Stimulated activated CD4-positive, alpha-beta T cell treated with anti-CD3 and anti-CD28 coated beads, Interleukin-4, amount 100 ng/mL, for 24 hours (primary cell): ENCODE data around the gene TTC9B.
"Not testable (repeated sequence)": the region's sequence is repeated elsewhere in the genome, so short reads cannot be mapped to it uniquely, and the experiment has no call there.

ENCODE experiments used
- DNase-seq: peaks from one replicate; pipeline ENCODE4 v3.0.0-alpha.2; 2020

The TTC9B gene

DNA sequence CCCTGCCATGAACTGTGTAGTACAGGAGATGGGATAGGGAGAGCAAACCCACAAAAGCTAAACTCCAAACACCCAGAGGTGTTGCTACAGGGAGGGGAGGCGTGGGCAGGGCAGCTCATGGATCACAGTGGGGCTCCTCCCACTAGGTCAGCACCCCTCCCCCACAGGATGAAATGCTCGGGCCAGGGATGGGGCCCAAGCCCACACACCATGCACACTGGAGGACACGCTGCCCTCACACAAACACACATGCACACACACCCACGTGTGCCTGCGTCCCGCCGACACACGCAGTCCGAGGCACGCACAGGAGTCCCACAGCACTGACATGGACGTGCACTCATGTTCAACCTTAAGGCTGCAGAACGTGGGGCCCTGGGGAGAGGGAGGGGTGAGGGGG lies 14.3 kb upstream of the TTC9B start:
- DNase-seq, result no peak

DNA sequence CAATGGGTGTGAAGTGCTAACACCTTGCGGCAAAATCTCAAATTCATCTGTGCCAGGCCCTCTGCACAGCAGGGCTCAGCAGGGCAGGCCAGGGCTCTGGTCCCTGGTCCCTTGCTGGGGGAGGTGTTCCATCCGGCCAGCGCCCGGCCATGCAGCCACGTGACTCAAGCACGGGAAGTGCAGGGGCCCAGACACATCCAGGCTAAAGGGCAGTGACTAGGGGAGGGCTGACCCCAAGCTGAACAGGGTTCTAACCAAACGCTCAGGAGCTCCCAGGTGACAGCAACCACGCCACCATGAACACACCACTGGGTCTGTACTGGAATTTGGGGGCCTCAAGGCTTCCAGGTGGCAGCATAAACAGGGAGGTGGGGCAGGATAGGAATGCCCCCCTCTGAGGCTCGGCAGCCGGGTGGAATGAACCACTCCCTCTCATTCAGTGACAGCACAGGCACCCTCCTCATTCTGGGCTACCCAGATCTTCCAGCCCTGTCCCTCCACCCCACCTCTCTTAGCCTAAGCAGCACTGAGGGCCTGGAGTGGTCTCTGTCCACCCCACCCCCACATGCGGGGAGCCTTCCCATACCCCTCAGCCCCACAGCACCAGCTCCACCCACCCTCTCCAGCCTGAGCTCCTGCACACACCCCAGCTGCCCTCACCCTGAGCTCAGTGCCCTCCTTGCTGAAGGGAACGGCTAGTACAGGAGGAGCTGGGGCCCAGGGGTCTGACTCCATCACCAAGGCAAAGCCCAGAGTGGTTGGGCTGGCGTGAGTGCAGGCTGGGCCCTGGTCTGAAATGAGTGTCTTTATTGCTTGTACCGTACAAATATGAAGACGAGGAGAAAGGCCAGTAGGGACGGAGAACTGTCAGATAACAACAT lies 13.6 kb upstream of the TTC9B start:
- no peak for DNase-seq

DNA sequence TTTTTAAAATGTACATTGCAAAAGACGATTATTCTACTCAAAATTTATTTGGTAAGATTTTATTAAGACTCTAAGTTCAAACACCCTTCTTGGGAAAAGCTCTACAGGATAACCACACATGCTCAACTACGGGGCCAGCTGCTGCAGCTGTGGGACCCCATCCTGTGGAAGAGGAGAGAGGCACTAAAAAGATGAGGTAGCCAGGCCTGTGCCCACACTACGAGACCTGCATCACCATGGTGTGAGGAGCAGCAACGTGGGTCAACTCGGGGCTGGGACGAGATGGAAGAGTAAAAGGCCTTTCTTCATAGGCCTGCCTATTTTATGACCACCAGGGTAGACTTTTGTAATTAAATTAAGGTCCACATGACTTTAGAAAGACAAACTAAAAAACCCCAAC lies 12.9 kb upstream of the TTC9B start:
- DNase-seq, result no peak

DNA sequence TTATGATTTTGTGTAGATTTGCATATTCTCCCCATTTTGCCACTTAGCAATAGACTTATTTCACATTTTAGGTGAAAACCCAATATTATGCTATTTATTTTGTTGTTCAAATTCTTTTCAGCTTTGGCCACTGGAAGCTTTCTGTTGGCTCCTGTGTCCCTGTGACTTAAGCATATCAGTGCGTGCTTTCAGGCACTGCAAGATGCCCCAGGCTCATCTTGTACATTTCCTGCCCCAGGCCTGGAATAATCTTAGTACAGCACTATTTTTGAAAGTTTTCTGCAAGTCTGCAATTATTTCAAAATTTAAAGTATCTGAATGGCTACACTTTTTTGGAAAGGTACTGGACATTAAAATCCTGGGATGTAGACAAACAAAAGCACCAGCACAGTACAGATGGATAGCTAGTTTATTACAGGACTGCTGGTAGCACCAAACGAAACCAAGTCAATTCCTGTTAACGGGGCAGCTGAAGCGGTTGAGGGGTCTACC lies 11.8 kb upstream of the TTC9B start:
- DNase-seq, result no peak

DNA sequence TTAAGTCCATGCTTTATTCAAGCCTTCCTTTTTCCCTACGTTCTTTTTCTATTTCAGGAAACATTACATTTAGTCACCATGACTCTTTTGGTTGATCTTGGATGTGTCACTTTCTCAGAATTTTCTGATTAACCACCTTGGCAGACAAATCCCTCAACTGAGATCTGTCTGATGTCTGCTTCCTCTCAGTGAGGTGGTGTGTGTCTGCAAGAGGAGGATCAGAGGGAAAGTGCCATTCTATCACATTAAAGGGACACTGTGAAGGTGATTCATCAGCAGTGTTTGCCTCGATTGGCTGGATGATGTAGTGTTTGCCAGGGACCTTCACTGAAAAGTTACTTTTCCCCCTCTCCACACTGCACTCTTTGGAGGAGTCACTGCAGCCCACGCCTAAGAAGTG lies 11.3 kb upstream of the TTC9B start:
- peak; percentile 37 for DNase-seq

DNA sequence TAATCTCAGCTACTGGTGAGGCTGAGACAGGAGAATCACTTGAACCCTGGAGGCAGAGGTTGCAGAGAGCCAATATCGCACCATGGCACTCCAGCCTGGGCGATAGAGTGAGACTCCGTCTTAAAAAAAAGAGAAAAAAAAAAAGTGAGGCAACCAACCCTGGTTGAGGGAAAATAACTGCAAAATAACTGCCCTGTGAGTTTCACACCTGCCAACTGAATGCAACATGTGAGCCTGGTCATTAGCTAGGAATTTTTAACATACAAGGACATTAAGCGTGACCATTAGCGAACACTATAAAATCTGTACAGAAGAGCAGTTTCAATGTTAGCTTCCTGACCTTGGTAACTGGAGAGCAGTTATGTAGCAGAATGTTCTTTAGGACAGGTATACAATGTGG lies 10.7 kb upstream of the TTC9B start:
- DNase-seq, result no peak

DNA sequence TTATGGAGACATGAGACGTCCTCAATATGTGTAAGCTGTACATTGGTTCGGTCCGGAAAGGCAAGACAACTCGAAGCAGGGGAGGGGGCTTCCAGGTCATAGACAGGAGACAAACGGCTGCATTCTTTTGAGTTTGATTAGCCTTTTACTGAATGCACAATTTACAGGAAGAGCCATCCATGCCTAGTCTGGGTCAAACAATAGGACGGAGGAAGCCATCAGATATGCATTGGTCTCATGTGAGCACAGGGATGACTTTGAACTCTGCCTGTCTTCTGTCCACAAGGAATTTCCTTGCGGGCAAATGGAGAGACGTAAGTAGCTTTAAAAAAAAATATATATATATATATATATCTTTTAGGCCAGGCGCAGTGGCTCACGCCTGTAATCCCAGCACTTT lies 10.2 kb upstream of the TTC9B start:
- DNase-seq, result no peak

DNA sequence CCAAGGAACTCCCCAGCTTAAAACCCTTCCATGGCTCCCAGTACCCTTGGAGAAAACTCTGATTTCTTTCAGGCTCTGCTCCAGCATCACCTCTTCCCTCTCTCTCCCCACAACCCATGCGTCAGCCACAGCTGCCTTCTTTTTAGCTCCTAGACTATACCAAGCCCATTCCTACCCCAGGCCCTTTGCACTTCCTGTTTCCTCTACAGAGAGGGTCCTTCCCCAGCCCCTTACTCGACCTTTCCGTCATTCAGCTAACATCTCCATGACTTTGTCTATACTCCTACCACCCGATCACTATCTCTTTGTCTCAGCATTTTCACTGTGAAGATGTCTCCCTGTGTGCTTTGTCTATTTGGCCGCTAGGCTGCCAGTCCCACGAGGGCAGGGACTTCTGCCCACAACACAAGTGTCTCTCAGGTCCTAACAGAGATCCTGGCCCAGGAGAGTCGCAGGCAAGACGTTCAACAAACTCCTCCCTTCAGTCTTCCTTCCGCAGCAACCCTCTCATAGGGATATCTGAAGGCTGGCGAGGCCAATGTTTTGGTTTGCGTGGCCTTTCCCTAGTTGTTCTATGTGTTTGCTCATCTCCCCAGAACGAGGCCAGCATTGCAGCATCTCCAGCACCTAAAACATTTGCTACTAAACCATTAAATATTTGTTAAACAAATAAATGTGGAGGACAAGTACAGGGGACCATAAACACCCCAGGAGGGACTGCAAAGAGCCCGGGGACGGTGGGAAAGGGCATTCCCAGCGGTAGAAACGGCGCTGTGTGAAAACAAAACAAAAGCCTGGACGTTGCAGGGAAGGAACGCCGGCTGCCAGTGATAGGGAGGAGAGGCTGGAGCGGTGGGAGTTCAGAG lies 7.5 kb upstream of the TTC9B start:
- DNase-seq, result no peak

DNA sequence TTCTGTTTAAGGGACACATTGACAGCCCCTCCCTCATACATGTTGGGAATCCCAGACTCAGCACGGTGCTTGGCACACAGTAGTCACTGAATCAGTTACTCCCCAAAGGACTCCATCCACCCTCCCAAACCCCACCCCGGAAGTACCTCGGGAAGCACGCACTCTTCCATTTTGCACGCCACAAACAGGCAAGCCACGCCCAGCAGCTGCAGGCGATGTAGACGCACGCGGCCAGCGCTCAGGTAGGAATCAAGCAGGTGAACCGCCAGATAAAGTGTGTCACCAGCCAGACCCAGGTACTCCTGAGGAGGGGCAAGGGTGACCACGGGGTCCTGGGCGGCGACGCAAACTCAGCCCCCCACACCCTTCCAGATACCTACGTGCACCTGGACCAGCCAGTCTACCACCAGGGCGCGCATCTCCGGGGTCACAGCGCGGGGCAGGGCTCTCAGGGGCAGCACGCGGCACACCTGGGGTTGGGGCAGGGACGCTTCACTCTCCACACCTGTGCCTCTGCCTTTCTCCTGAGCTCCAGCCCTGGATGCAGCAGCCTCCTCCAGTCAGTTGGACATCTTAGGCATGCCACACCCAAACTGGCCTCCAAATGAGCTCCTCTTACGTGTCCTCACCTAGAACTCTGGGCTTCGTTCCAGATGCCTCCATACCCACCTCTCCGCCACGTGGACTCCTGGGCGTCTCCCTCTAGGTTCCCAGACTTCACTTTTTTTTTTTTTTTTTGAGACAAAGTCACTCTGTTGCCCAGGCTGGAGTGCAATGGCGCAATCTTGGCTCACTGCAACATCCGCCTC lies 6.4 kb upstream of the TTC9B start:
- DNase-seq, result no peak

DNA sequence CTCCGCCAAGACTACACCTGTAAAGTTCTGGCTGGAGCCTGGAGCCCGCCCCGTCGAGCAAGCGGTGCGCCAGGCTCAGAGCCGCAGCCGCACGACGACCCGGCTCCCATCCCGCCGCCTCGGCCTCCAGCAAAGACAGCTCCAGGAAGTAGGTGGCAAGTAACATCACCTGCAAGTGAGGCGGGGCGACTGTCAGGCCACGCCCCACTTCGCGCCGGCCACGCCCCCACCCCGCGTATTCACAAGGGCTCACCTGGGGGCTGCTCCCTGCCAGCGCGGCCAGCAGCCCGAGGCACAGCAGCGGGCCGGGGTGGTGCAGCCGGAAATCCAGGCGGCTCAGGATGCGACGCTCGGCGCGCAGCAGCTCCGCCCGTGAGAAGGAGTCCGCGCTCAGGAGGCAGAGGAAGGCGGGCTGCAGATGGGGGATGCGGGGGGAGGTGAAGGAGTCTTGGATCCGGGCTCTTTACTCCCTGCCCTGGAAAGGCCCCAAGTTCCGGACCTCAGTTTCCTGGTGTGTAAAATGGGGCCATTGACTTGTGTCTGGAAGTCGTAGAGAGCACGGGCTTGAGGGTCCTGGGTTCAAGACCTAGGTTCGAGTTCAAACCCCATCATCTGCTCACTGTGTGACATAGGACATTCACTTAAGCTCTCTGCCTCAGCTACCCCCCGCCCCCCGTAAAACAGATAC lies 5.1 kb upstream of the TTC9B start:
- peak; percentile 20 for DNase-seq

DNA sequence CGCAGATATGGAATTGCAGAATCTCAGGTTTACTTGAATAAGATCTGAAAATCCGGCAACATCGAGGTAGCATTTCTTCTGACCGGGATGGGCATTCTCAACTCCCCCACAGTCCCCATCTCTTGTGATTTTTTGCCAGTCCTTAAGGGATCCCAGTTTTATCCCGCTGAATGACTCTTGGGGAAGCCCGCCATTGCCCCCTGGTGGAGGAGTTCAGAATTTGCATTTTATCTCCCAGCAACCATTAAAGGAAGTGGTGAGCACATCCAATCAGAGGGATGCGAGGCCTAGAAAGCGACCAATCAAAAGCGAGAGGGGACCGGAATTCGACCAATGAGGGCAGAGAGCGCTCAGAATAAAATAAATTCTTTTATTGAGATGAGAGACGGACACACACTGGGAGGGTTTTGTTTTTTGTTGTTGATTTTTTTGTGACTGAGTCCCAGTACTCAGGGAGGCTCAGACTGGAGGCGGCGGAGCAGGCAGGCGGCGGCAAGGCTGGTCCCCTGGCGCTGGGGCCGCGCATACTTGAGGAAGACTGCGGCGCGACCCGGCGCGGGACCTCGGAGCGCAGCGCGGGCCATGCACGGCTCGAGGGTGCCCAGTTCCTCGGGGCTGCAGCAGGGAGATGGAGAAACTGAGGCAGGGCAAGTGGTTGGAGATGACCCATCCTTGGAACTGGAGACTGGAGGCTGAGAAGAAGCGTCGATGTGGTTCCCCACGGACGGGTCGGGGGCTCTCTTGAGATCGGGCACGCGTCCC lies 3.9 kb upstream of the TTC9B start:
- peak; percentile 80 for DNase-seq

DNA sequence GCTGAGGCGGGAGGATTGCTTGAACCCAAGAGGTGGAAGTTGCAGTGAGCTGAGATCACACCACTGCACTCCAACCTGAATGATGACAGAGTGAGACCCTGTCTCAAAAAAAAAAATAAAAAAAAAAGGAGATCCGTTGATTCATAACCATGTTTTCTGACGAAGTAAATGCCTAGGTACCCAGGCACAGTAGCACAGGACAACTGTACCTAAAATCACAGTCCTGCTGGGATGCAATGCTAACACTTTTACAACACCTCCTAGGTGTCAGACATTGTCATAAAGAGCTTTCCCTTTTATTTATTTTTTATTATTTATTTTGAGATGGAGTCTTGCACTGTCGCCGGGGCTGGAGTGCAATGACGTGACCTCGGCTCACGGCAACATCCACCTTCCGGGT lies 2.5 kb upstream of the TTC9B start:
- DNase-seq, result no peak

DNA sequence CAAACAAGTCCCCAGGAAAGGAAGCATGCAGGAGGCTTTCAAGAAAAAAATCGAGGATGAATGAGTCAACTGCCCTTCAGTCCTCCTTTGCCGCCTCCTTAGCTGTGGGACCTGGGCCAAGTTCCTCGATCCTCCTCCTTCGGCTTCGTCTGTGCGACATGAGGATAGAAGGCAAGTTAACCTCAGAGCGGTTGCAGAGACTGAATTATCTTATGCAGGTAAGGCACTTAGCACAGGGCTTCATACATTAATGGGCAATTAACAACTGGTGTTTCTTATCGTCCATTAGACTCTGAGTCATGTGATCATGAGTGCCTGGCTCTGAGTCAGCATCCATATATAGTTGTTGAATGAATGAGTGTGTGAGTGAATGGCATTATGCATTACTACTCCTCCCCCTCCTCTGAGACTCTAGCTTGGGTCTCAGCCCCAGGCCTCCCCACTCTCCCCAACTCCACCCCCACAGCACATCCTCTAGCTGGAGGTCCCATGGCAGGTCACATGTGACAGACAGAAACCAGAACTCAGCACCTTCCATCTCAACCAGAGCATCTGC lies 1.6 kb upstream of the TTC9B start:
- DNase-seq, result no peak

DNA sequence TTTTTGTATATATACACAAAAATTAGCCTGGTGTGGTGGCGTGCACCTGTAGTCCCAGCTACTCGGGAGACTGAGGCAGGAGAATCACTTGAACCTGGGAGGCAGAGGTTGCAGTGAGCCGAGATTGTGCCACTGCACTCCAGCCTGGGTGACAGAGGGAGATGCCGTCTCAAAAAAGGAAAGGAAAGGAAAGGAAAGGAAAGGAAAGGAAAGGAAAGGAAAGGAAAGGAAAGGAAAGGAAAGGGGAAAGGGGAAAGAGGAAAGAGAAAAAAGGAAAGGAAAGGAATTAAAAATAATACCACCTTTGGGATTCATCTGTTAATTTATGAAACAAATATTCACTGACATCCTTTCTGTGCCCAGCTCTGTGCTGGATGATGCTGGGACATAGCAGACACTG lies 845 bp upstream of the TTC9B start:
- not testable (repeated sequence) for DNase-seq

DNA sequence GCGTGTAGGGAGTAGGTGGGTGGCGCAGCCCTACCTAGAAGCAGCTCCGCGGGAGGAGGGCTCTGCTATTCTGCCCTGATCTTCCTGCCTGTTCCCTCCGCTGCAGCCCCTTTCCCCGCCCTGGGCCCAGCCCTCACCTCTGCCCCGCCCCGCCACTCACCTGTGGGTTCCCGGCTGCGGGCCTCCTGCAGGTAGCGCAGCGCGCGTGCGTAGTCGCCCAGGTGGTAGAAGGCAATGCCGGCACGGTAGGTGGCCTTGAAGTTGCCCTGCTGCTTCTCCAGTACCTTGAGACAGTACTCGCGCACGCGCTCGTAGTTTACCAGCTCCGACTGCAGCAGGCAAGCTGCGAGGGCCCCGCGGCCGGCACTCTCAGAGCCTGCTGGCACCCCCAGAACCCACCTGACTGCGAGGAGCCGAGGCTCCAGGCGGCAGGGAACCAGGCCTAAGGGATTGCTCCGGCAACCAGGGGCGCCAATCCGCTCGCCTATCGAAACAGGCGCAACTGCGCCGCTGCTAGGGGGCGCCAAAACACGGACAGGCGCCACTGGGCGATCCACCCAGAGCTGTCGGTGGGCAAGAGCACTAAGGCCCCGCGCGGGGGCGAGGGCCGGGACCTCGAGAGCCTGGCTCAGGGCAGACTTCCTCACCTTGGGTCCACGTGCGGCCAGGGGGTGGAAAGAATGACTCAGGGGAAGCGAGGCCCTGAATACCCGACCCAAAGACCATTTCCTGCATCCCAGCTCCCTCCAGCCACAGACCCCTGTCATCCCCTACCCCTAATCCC lies 965 bp downstream of the TTC9B start:
- no peak for DNase-seq

DNA sequence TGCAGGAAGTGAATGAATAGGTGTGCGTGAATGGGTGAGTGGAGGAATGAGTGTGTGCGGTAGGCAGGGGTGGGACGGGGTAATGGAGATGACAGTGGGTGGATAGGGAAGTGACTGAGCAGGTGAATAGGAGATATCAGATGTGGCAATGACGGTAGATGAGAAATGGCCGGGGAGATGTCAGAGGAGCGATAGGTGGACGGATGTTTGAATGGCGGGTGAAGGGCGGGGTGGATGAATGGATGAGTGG lies 1.5 kb downstream of the TTC9B start:
- DNase-seq, result no peak

DNA sequence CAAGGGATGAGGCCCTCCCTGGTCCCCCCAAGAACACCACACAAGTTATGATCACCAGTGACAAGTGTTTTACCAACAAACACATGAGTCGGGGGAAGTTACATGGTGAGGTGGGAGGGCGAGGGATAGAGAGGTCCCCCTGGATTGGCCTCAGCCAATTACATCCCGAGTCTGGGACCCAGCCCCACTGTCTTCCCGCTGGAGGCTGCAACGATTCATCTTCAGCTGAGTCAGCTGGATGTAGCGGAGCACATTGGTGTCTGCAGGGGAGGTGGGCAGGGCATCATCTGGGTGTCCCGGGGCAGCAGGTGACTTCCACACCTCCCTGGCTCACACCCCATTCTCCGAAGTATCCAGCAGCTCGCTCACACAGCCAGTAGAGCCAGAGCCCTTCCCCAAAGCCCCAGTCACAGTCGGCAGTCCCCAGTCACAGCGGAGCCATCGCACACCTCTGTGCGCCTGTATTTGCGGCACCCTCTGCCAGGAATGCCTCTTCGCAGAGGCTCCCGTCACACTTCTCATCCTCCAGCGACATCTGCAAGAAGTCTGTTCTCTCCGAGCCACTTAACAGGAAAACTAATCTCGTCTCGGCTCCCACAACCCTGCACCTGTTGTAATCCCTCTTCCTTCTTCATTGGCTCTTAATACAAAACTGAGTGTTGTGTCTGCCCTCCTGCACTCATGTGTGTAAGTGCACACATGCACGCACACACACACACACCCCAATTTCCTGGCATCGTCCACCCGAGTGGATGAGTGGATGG lies 2.0 kb downstream of the TTC9B start:
- DNase-seq, result no peak

DNA sequence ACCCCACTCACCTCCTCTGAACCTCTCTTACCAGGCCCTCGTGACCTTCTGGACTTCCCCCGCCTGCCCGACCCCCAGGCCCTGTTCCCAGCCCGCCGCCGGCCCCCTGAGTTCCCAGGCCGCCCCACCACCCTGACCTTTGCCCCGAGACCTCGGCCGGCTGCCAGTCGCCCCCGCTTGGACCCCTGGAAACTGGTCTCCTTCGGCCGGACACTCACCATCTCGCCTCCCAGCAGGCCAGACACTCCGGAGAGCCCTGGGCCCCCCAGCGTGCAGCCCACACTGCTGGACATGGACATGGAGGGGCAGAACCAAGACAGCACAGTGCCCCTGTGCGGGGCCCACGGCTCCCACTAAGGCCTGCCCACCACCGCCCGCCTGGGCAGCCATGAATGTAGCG lies 3.2 kb downstream of the TTC9B start:
- DNase-seq, result no peak

DNA sequence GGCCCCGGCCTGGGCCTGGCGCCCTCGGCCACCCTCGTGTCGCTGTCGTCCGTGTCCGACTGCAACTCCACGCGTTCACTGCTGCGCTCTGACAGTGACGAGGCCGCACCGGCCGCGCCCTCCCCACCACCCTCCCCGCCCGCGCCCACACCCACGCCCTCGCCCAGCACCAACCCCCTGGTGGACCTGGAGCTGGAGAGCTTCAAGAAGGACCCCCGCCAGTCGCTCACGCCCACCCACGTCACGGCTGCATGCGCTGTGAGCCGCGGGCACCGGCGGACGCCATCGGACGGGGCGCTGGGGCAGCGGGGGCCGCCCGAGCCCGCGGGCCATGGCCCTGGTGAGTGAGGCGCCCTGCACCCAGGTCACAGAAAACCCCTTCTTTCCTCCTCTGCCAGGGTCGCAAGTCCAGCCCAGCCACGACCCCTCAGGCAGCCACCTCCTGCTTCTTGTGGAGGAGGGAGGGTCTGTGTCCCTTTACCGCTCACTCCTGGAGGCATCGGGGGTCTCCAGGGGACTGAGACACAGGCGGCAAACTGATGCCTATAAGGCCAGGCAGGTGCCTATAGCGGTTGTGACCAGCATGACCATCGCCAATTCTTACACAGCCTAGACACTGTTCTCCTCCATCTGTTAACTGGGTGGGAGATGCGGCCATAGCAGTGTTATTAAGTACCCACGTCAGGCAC lies 4.2 kb downstream of the TTC9B start:
- no peak for DNase-seq
